Mesenchymal stem cell (in vitro differentiated cells and primary cell): ENCODE results near the gene HPS5.

ENCODE experiments used
- DNase-seq: peaks from one replicate; pipeline ENCODE4 v3.0.0-alpha.2; 2013
- H2AFZ ChIP-seq: one replicate; pipeline ENCODE4 v1.6.1; 2013; ENCODE audit warnings: low read depth, mild to moderate bottlenecking, control low read depth, inconsistent platforms, low read length, moderate library complexity
- H2AK5ac ChIP-seq: 2 replicates; pipeline ENCODE4 v1.6.1; 2013; ENCODE audit warnings: low read length, moderate library complexity, mild to moderate bottlenecking, inconsistent platforms; ENCODE audit not compliant: severe bottlenecking
- H2BK120ac ChIP-seq: one replicate; pipeline ENCODE4 v1.6.1; 2013; ENCODE audit warnings: low read depth, mild to moderate bottlenecking, inconsistent platforms, low read length, moderate library complexity
- H2BK12ac ChIP-seq, 2 experiments: one replicate each; pipeline ENCODE4 v1.6.1; 2013; ENCODE audit warnings: inconsistent platforms in 2 of 2, low read length in 2 of 2, mild to moderate bottlenecking in 2 of 2, moderate library complexity in 2 of 2, control low read depth in 1 of 2
- H2BK15ac ChIP-seq: one replicate; pipeline ENCODE4 v1.6.1; 2013; ENCODE audit warnings: mild to moderate bottlenecking, low read depth, inconsistent platforms; ENCODE audit not compliant: poor library complexity, severe bottlenecking
- H2BK5ac ChIP-seq: 2 replicates; pipeline ENCODE4 v1.6.1; 2013; ENCODE audit warnings: low read depth, mild to moderate bottlenecking, low read length, control low read depth, inconsistent platforms; ENCODE audit not compliant: poor library complexity, severe bottlenecking
- H3K14ac ChIP-seq, 2 experiments: one replicate each; pipeline ENCODE4 v1.6.1; 2013; ENCODE audit warnings: inconsistent platforms in 2 of 2, low read length in 2 of 2, control low read depth in 1 of 2, mild to moderate bottlenecking in 1 of 2, moderate library complexity in 1 of 2
- H3K18ac ChIP-seq, 2 experiments: one replicate each; pipeline ENCODE4 v1.6.1; 2013; ENCODE audit warnings: inconsistent platforms in 2 of 2, low read length in 2 of 2, control low read depth in 1 of 2, low read depth in 1 of 2, mild to moderate bottlenecking in 1 of 2
- H3K23ac ChIP-seq, 2 experiments: one replicate each; pipeline ENCODE4 v1.6.1; 2013; ENCODE audit warnings: inconsistent platforms in 2 of 2, low read length in 2 of 2, mild to moderate bottlenecking in 2 of 2, moderate library complexity in 2 of 2, control low read depth in 1 of 2
- H3K27ac ChIP-seq: 2 replicates; pipeline ENCODE4 v1.5.1; 2013; ENCODE audit warnings: mild to moderate bottlenecking, moderate library complexity, low read length, control low read depth, inconsistent platforms; ENCODE audit not compliant: poor library complexity, severe bottlenecking
- H3K27me3 ChIP-seq, 2 experiments: 2 replicates each; pipeline versions ENCODE4 v1.6.1 to v1.7.0; 2013; ENCODE audit warnings: low read length in 2 of 2, mild to moderate bottlenecking in 2 of 2, moderate library complexity in 2 of 2, control low read depth in 1 of 2, inconsistent platforms in 1 of 2; ENCODE audit not compliant: control insufficient read depth in 1 of 2, insufficient read depth in 1 of 2
- H3K36me3 ChIP-seq, 2 experiments: 2 replicates each; pipeline versions ENCODE4 v1.6.1 to v1.7.0; 2013; ENCODE audit warnings: low read length in 2 of 2, control low read depth in 1 of 2, inconsistent platforms in 1 of 2, low read depth in 1 of 2, mild to moderate bottlenecking in 1 of 2; ENCODE audit not compliant: insufficient read depth in 2 of 2, control insufficient read depth in 1 of 2
- H3K4ac ChIP-seq, 2 experiments: one replicate each; pipeline ENCODE4 v1.6.1; 2013; ENCODE audit warnings: inconsistent platforms in 2 of 2, low read length in 2 of 2, mild to moderate bottlenecking in 2 of 2, moderate library complexity in 2 of 2, control low read depth in 1 of 2, low read depth in 1 of 2
- H3K4me1 ChIP-seq: 2 replicates; pipeline ENCODE4 v1.6.1; 2013; ENCODE audit warnings: low read depth, low read length, control low read depth; ENCODE audit not compliant: control insufficient read depth, insufficient read depth
- H3K4me2 ChIP-seq: 2 replicates; pipeline ENCODE4 v1.6.1; 2013; ENCODE audit warnings: low read length, mild to moderate bottlenecking, inconsistent platforms; ENCODE audit not compliant: poor library complexity, severe bottlenecking
- H3K4me3 ChIP-seq, 2 experiments: 2 replicates each; pipeline versions ENCODE4 v1.5.1 to v1.7.0; 2013; ENCODE audit warnings: low read length in 2 of 2, mild to moderate bottlenecking in 2 of 2, control low read depth in 1 of 2, low read depth in 1 of 2; ENCODE audit not compliant: insufficient read depth in 1 of 2
- H3K79me1 ChIP-seq: replicated peaks from 2 replicates; pipeline ENCODE4 v1.6.1; 2013; ENCODE audit warnings: mild to moderate bottlenecking, control low read depth, low read length, inconsistent platforms; ENCODE audit not compliant: poor library complexity, severe bottlenecking
- H3K9ac ChIP-seq: 2 replicates; pipeline ENCODE4 v1.7.0; 2013; ENCODE audit warnings: mild to moderate bottlenecking, low read length, moderate library complexity
- H3K9me3 ChIP-seq: 2 replicates; pipeline ENCODE4 v1.7.0; 2013; ENCODE audit warnings: mild to moderate bottlenecking, low read length; ENCODE audit not compliant: control insufficient read depth
- H4K8ac ChIP-seq: one replicate; pipeline ENCODE4 v1.6.1; 2013; ENCODE audit warnings: inconsistent platforms, mild to moderate bottlenecking, low read length, moderate library complexity
- H4K91ac ChIP-seq: one replicate; pipeline ENCODE4 v1.6.1; 2013; ENCODE audit warnings: mild to moderate bottlenecking, low read length, inconsistent platforms
- WGBS: methylation state at CpG from one replicate; pipeline ENCODE4 v1.1.7; 2013; ENCODE audit warnings: mixed read lengths; 5-methylcytosine and 5-hydroxymethylcytosine counted together

HPS5 gene

GRCh38 chr11:18310800-18311340 lies 11.1 kb downstream of the HPS5 start:
- Histone ChIP-seq H2BK5ac (no peak overlapping the region), H3K27me3 (no peaks in the 10 kb centered on the region), H3K36me3 (peaks cover 5 to 52% of the 10 kb centered on the region in 2 experiments), H3K9me3 (no peaks in the 10 kb centered on the region), H2AFZ (no peak overlapping the region), H3K4me3 (no peak overlapping the region), H3K27ac (no peak overlapping the region), H3K4ac (no peak overlapping the region), H3K9ac (no peak overlapping the region), H3K4me2 (no peak overlapping the region), H3K14ac (no peak overlapping the region), H2BK15ac (no peak overlapping the region), H4K8ac (no peak overlapping the region), H3K4me1 (peaks cover 4% of the 10 kb centered on the region), H3K18ac (no peak overlapping the region), H3K23ac (no peak overlapping the region), H4K91ac (no peak overlapping the region), H2BK120ac (no peak overlapping the region), H3K79me1 (peaks cover 27% of the 10 kb centered on the region), H2AK5ac (no peak overlapping the region), H2BK12ac (no peak overlapping the region)
- WGBS = 96% methylated on average over 6 of the region's 6 CpGs
- DNase-seq = no peak

- peaks cover 5 to 62% of the 10 kb centered on the region in 2 experiments for H3K36me3 ChIP-seq
- no peak for DNase-seq
- no peak overlapping the region for H2BK12ac ChIP-seq
- no peaks in the 10 kb centered on the region for H3K9me3 ChIP-seq
- no peak overlapping the region for H2BK120ac ChIP-seq
- H3K9ac ChIP-seq = no peak overlapping the region
- H2BK5ac ChIP-seq = no peak overlapping the region
- peaks cover 19% of the 10 kb centered on the region for H3K79me1 ChIP-seq
- no peak overlapping the region for H3K18ac ChIP-seq
- H4K91ac ChIP-seq = no peak overlapping the region
- no peak overlapping the region for H3K4me2 ChIP-seq
- H3K4me3 ChIP-seq = no peak overlapping the region
- no peak overlapping the region for H2AFZ ChIP-seq
- H3K14ac ChIP-seq = no peak overlapping the region
- H3K27ac ChIP-seq = no peak overlapping the region
- H3K4me1 ChIP-seq = peaks cover 4% of the 10 kb centered on the region
- H2BK15ac ChIP-seq = no peak overlapping the region
- 98% methylated on average over 5 of the region's 5 CpGs for WGBS
- H3K23ac ChIP-seq = no peak overlapping the region
- H3K27me3 ChIP-seq = no peaks in the 10 kb centered on the region
- H4K8ac ChIP-seq = no peak overlapping the region
- H3K4ac ChIP-seq = no peak overlapping the region
- no peak overlapping the region for H2AK5ac ChIP-seq
These were observed 12.2 kb downstream of the HPS5 start for GRCh38 chr11:18309691-18310090.

- WGBS = 92% methylated on average over 2 of the region's 2 CpGs
- Histone ChIP-seq H3K27ac (no peak overlapping the region), H3K18ac (no peak overlapping the region)
These were observed 13.7 kb downstream of the HPS5 start for GRCh38 chr11:18308242-18308641.

GRCh38 chr11:18307461-18308139 lies 14.3 kb downstream of the HPS5 start:
- Histone ChIP-seq H3K4me3 (no peak overlapping the region), H3K4ac (no peak overlapping the region), H3K4me2 (no peak overlapping the region), H2BK5ac (no peak overlapping the region), H2BK15ac (no peak overlapping the region), H3K36me3 (peaks cover 6 to 78% of the 10 kb centered on the region in 2 experiments), H3K14ac (no peak overlapping the region), H3K79me1 (peaks cover 15% of the 10 kb centered on the region), H3K9ac (no peak overlapping the region), H3K27me3 (no peaks in the 10 kb centered on the region), H3K27ac (no peak overlapping the region), H3K23ac (no peak overlapping the region), H2AK5ac (no peak overlapping the region), H4K91ac (no peak overlapping the region), H2BK120ac (no peak overlapping the region), H4K8ac (no peak overlapping the region), H3K4me1 (no peaks in the 10 kb centered on the region), H2BK12ac (no peak overlapping the region), H3K18ac (no peak overlapping the region), H2AFZ (no peak overlapping the region), H3K9me3 (no peaks in the 10 kb centered on the region)
- no peak for DNase-seq
- WGBS = 89% methylated on average over 1 of the region's 2 CpGs

More at GRCh38 chr11:18308242-18308641, 13.7 kb downstream of the HPS5 start:
- Histone ChIP-seq H2AFZ (no peak overlapping the region), H4K8ac (no peak overlapping the region), H3K4ac (no peak overlapping the region), H3K4me3 (no peak overlapping the region), H4K91ac (no peak overlapping the region), H3K9me3 (no peaks in the 10 kb centered on the region), H2BK120ac (no peak overlapping the region), H3K4me1 (no peaks in the 10 kb centered on the region), H3K23ac (no peak overlapping the region), H3K36me3 (peaks cover 6 to 74% of the 10 kb centered on the region in 2 experiments), H3K27me3 (no peaks in the 10 kb centered on the region), H3K14ac (no peak overlapping the region), H2BK12ac (no peak overlapping the region), H2BK5ac (no peak overlapping the region), H2BK15ac (no peak overlapping the region), H3K9ac (no peak overlapping the region), H3K79me1 (peaks cover 15% of the 10 kb centered on the region), H3K4me2 (no peak overlapping the region), H2AK5ac (no peak overlapping the region)
- DNase-seq = no peak
